H1 (cell line): ENCODE data around the gene WDR35. TPM values are rescaled to one million over a fixed set of nuclear protein-coding genes. Genes with fewer than 3 reads are reported as not detected.

Experiments used
- CTCF ChIA-PET: fragments of 300-600 bp; sonication (Branson Sonifier 250); formaldehyde crosslinking; loops from one replicate; lab custom pipeline; 2021; ENCODE audit not compliant: partially characterized antibody; lab: Charles Lee
- POLR2A ChIA-PET: fragments of 300-600 bp; sonication (Branson Sonifier 250); formaldehyde crosslinking; loops from one replicate; lab custom pipeline; 2021; ENCODE audit warnings: inconsistent platforms; ENCODE audit not compliant: partially characterized antibody; lab: Charles Lee
- DNase-seq, 2 experiments: peaks; one replicate each; pipeline versions ENCODE4 v3.0.0 to v3.0.0-alpha.2; 2010 to 2022; ENCODE audit warnings: low spot score in 2 of 2, low read depth in 1 of 2, mixed read lengths in 1 of 2
- FAIRE-seq: peaks from 2 replicates; lab custom pipeline; 2011; peaks lifted over from hg19 to GRCh38; lab: Jason Lieb, UNC
- H2AFZ ChIP-seq: 2 replicates; pipeline ENCODE4 v1.8.1; 2012; ENCODE audit warnings: low read length, inconsistent platforms
- H2AK5ac ChIP-seq: 2 replicates; pipeline ENCODE4 v1.6.1; 2013; ENCODE audit warnings: low read depth, low read length
- H2BK120ac ChIP-seq: replicated peaks from 2 replicates; pipeline ENCODE3; 2013; ENCODE audit warnings: low read depth, low read length, inconsistent platforms
- H2BK12ac ChIP-seq: 2 replicates; pipeline ENCODE4 v1.6.1; 2013; ENCODE audit warnings: low read depth, low read length
- H2BK15ac ChIP-seq: 2 replicates; pipeline ENCODE4 v1.6.1; 2013; ENCODE audit warnings: low read length
- H2BK20ac ChIP-seq: 2 replicates; pipeline ENCODE4 v1.6.1; 2013; ENCODE audit warnings: low read length
- H2BK5ac ChIP-seq: 2 replicates; pipeline ENCODE4 v1.6.1; 2013; ENCODE audit warnings: low read depth, low read length
- H3K14ac ChIP-seq: 2 replicates; pipeline ENCODE4 v1.6.1; 2013; ENCODE audit warnings: inconsistent platforms; ENCODE audit not compliant: insufficient read length
- H3K18ac ChIP-seq: 2 replicates; pipeline ENCODE4 v1.6.1; 2013; ENCODE audit warnings: low read length; ENCODE audit errors: extremely low read depth
- H3K23ac ChIP-seq: 2 replicates; pipeline ENCODE4 v1.6.1; 2013; ENCODE audit warnings: inconsistent platforms; ENCODE audit not compliant: insufficient read length
- H3K23me2 ChIP-seq: 2 replicates; pipeline ENCODE4 v1.6.1; 2013; ENCODE audit warnings: low read depth, low read length
- H3K27ac ChIP-seq: 2 replicates; pipeline ENCODE4 v1.6.1; 2011; ENCODE audit warnings: low read depth, low read length, inconsistent platforms
- H3K27me3 ChIP-seq, 4 experiments: replicated peaks in 1 of 4; 1 replicate in 1 of 4; 2 replicates in 3 of 4; pipeline versions ENCODE4 v1.6.1 to v1.8.1; 2011 to 2013; ENCODE audit warnings: low read length in 3 of 4, mild to moderate bottlenecking in 3 of 4, inconsistent platforms in 2 of 4, mixed read lengths in 2 of 4, moderate library complexity in 1 of 4; ENCODE audit not compliant: control insufficient read depth in 3 of 4, insufficient read depth in 3 of 4; ENCODE audit errors: extremely low read depth in 1 of 4
- H3K36me3 ChIP-seq, 4 experiments: 2 replicates each; pipeline versions ENCODE4 v1.6.1 to v1.8.1; 2011 to 2013; ENCODE audit warnings: mild to moderate bottlenecking in 4 of 4, low read length in 3 of 4, moderate library complexity in 2 of 4, control low read depth in 1 of 4, inconsistent platforms in 1 of 4; ENCODE audit not compliant: insufficient read depth in 4 of 4, control insufficient read depth in 2 of 4
- H3K4ac ChIP-seq: replicated peaks from 2 replicates; pipeline ENCODE3; 2013; ENCODE audit warnings: low read length, low read depth, mixed read lengths, inconsistent platforms; ENCODE audit not compliant: insufficient read length
- H3K4me1 ChIP-seq, 4 experiments: replicated peaks in 1 of 4; 1 replicate in 1 of 4; 2 replicates in 3 of 4; pipeline versions ENCODE4 v1.6.1 to v1.8.1; 2011 to 2013; ENCODE audit warnings: low read length in 3 of 4, inconsistent platforms in 2 of 4, mixed read lengths in 1 of 4; ENCODE audit not compliant: insufficient read depth in 4 of 4, control insufficient read depth in 3 of 4
- H3K4me2 ChIP-seq, 2 experiments: 2 replicates each; pipeline versions ENCODE4 v1.6.1 to v1.8.1; 2011 to 2013; ENCODE audit warnings: low read depth in 2 of 2, low read length in 2 of 2, control low read depth in 1 of 2, inconsistent platforms in 1 of 2, mild to moderate bottlenecking in 1 of 2; ENCODE audit not compliant: insufficient read depth in 1 of 2
- H3K4me3 ChIP-seq, 4 experiments: fragments of 200-600, 300-600 bp in 1 of 4; sonication (generic), shearing (Covaris generic), sonication (Bioruptor Twin) in 1 of 4; 2 replicates each; pipeline versions ENCODE4 v1.5.1 to v1.8.1; 2011 to 2016; ENCODE audit warnings: low read length in 4 of 4, low read depth in 3 of 4, control low read depth in 2 of 4, inconsistent platforms in 2 of 4, mild to moderate bottlenecking in 2 of 4, mixed read lengths in 1 of 4, moderate library complexity in 1 of 4; ENCODE audit not compliant: insufficient read depth in 2 of 4; ENCODE audit errors: extremely low read depth in 1 of 4
- H3K56ac ChIP-seq: replicated peaks from 2 replicates; pipeline ENCODE3; 2013; ENCODE audit warnings: low read depth, mild to moderate bottlenecking, mixed read lengths, low read length, inconsistent platforms; ENCODE audit not compliant: insufficient read length
- H3K79me1 ChIP-seq: 2 replicates; pipeline ENCODE4 v1.6.1; 2013; ENCODE audit warnings: low read depth, low read length, control low read depth
- H3K79me2 ChIP-seq, 2 experiments: 2 replicates each; pipeline versions ENCODE4 v1.6.1 to v1.8.1; 2012 to 2013; ENCODE audit warnings: low read length in 2 of 2, mild to moderate bottlenecking in 2 of 2, inconsistent platforms in 1 of 2; ENCODE audit not compliant: insufficient read depth in 2 of 2, control insufficient read depth in 1 of 2
- H3K9ac ChIP-seq, 4 experiments: replicated peaks in 1 of 4; 1 replicate in 1 of 4; 2 replicates in 3 of 4; pipeline versions ENCODE4 v1.6.1 to v1.8.1; 2011 to 2013; ENCODE audit warnings: low read depth in 3 of 4, low read length in 3 of 4, control low read depth in 2 of 4, mild to moderate bottlenecking in 2 of 4, moderate library complexity in 2 of 4, inconsistent platforms in 1 of 4; ENCODE audit errors: extremely low read depth in 1 of 4
- H3K9me3 ChIP-seq, 2 experiments: 2 replicates each; pipeline versions ENCODE4 v1.6.1 to v1.8.1; 2012 to 2013; ENCODE audit warnings: mild to moderate bottlenecking in 2 of 2, moderate library complexity in 2 of 2, control low read depth in 1 of 2, inconsistent platforms in 1 of 2, low read depth in 1 of 2, low read length in 1 of 2, mixed read lengths in 1 of 2; ENCODE audit not compliant: insufficient read depth in 2 of 2
- H4K20me1 ChIP-seq, 2 experiments: replicated peaks in 1 of 2; 2 replicates each; pipeline versions ENCODE3 to v1.8.1; 2011 to 2013; ENCODE audit warnings: inconsistent platforms in 2 of 2, low read length in 2 of 2, mild to moderate bottlenecking in 1 of 2; ENCODE audit not compliant: insufficient read depth in 2 of 2, control insufficient read depth in 1 of 2
- H4K5ac ChIP-seq: 2 replicates; pipeline ENCODE4 v1.6.1; 2013; ENCODE audit warnings: low read length, low read depth, mixed read lengths, inconsistent platforms; ENCODE audit not compliant: insufficient read length
- H4K8ac ChIP-seq: 2 replicates; pipeline ENCODE4 v1.8.0; 2013; ENCODE audit warnings: mild to moderate bottlenecking, moderate library complexity, low read length, inconsistent platforms; ENCODE audit not compliant: insufficient read depth; ENCODE audit errors: extremely low read depth
- H4K91ac ChIP-seq: replicated peaks from 2 replicates; pipeline ENCODE3; 2013; ENCODE audit warnings: low read length, mixed read lengths, inconsistent platforms; ENCODE audit not compliant: insufficient read length
- ASH2L ChIP-seq: fragments of 200-600, 300-600 bp; sonication (generic); IDR thresholded peaks from one replicate; pipeline ENCODE4 v1.7.1; 2017; ENCODE audit warnings: low read length
- ATF2 ChIP-seq: IDR thresholded peaks from 2 replicates; pipeline ENCODE4 v1.6.1; 2012; ENCODE audit warnings: low read length, inconsistent platforms
- BACH1 ChIP-seq: IDR thresholded peaks from 2 replicates; pipeline ENCODE4 v1.6.1; 2012; ENCODE audit warnings: low read length, improper control_type of control experiment
- CHD2 ChIP-seq: IDR thresholded peaks from 2 replicates; pipeline ENCODE4 v1.6.1; 2012; ENCODE audit warnings: low read length, improper control_type of control experiment
- EP300 ChIP-seq, 2 experiments: IDR thresholded peaks; 1 replicate in 1 of 2; 2 replicates in 1 of 2; pipeline ENCODE4 v1.6.1; 2011 to 2012; ENCODE audit warnings: low read depth in 2 of 2, low read length in 2 of 2, mild to moderate bottlenecking in 2 of 2, borderline replicate concordance in 1 of 2, inconsistent platforms in 1 of 2, moderate library complexity in 1 of 2
- GABPA ChIP-seq: IDR thresholded peaks from 2 replicates; pipeline ENCODE4 v1.6.1; 2011; ENCODE audit warnings: mild to moderate bottlenecking, low read length, moderate library complexity, borderline replicate concordance; ENCODE audit not compliant: insufficient read depth
- KDM1A ChIP-seq: fragments of 200-600, 300-600 bp; sonication (generic); IDR thresholded peaks from 2 replicates; pipeline ENCODE4 v1.7.1; 2016; ENCODE audit warnings: mild to moderate bottlenecking, low read length, borderline replicate concordance
- KDM5A ChIP-seq: fragments of 200-600 bp; IDR thresholded peaks from 2 replicates; pipeline ENCODE4 v1.7.1; 2012; ENCODE audit warnings: mild to moderate bottlenecking, low read length, inconsistent platforms, mixed read lengths
- PHF8 ChIP-seq: fragments of 200-600 bp; sonication (generic); conservative IDR thresholded peaks from 2 replicates; pipeline ENCODE4 v1.7.1; 2012; ENCODE audit warnings: low read depth, mild to moderate bottlenecking, inconsistent platforms, low read length, moderate library complexity
- POLR2AphosphoS5 ChIP-seq: IDR thresholded peaks from 2 replicates; pipeline ENCODE4 v1.6.1; 2011; ENCODE audit warnings: low read depth, low read length
- RBBP5 ChIP-seq: IDR thresholded peaks from 2 replicates; pipeline ENCODE4 v1.7.1; 2012; ENCODE audit warnings: low read depth, mild to moderate bottlenecking, inconsistent platforms, low read length, moderate library complexity, borderline replicate concordance
- RFX5 ChIP-seq: IDR thresholded peaks from 2 replicates; pipeline ENCODE4 v1.6.1; 2011; ENCODE audit warnings: low read depth, low read length, improper control_type of control experiment, borderline replicate concordance
- SRF ChIP-seq: IDR thresholded peaks from 2 replicates; pipeline ENCODE4 v1.6.1; 2011; ENCODE audit warnings: mild to moderate bottlenecking, low read depth, low read length, moderate library complexity
- WGBS, 2 experiments: shearing (Covaris generic) in 1 of 2; methylation state at CpG; one replicate each; pipeline versions ENCODE4 v1.1.6 to v1.1.7; 2013 to 2015; ENCODE audit warnings: low lambda C conversion rate in 2 of 2, mixed read lengths in 2 of 2, inconsistent platforms in 1 of 2, low coverage in 1 of 2, missing lambda C conversion rate in 1 of 2; ENCODE audit not compliant: insufficient replicate concordance in 2 of 2, insufficient coverage in 1 of 2, insufficient read length in 1 of 2; ENCODE audit errors: extremely low coverage in 1 of 2, missing lambda C conversion rate in 1 of 2; 5-methylcytosine and 5-hydroxymethylcytosine counted together
- polyA plus RNA-seq, 7 experiments: library from polyadenylated mRNA; depleted of rRNA in 3 of 7; stranded (reverse) in 5 of 7; unstranded in 2 of 7; fragments of >200 nt in 5 of 7; fragments of 200-250 nt in 2 of 7; gene quantifications; 1 replicate in 5 of 7; 2 replicates in 1 of 7; 4 replicates in 1 of 7; pipeline versions ENCODE4 v1.2.1 to v1.2.3, GENCODE V29; 2011 to 2013; ENCODE audit warnings: missing spikeins in 2 of 7, mixed read lengths in 2 of 7
- total RNA-seq: library from RNA; stranded (reverse); fragmentation: NEBNext Ultra II Directional; extraction: Animal tissue kit (Norgen Biotek cat#: 25700); gene quantifications from 2 replicates; pipeline ENCODE4 v1.2.1, GENCODE V29; 2021

The WDR35 gene
- total and polyA plus RNA-seq, 2 of the 8 experiments (the other 6 are each of a cell fraction or from before 2014, with no cell fraction given) = 9.0 to 25.5 TPM

GRCh38 chr2:20008703-20009102 is 18.8 kb upstream of the WDR35 start:
- Histone ChIP-seq H3K4me3 (no peak overlapping the region), H2BK120ac (no peak overlapping the region), H3K4ac (no peak overlapping the region), H4K5ac (no peak overlapping the region), H3K9me3 (no peaks in the 10 kb centered on the region), H3K23ac (no peak overlapping the region), H3K79me1 (no peaks in the 10 kb centered on the region), H4K20me1 (no peaks in the 10 kb centered on the region), H3K56ac (no peak overlapping the region), H3K27me3 (peaks cover 0 to 21% (median 14%) of the 10 kb centered on the region in 4 experiments; a peak in 6 of 7 replicates), H2BK15ac (no peak overlapping the region), H2AFZ (no peak overlapping the region), H3K14ac (no peak overlapping the region), H3K4me1 (peaks cover 0 to 10% (median 7%) of the 10 kb centered on the region in 4 experiments; a peak in 3 of 7 replicates), H3K27ac (no peak overlapping the region), H3K18ac (no peak overlapping the region), H2AK5ac (no peak overlapping the region), H3K79me2 (no peaks in the 10 kb centered on the region), H2BK20ac (no peak overlapping the region), H3K23me2 (peaks cover 9% of the 10 kb centered on the region; the same call in 1 of the 2 replicates), H3K36me3 (no peaks in the 10 kb centered on the region), H3K4me2 (no peak overlapping the region), H4K91ac (no peak overlapping the region), H3K9ac (no peak overlapping the region), H4K8ac (no peak overlapping the region), H2BK12ac (no peak overlapping the region), H2BK5ac (no peak overlapping the region)
- 84% methylated on average over 5 of the region's 5 CpGs; no CpG with 5 or more reads in 1 of the 2 experiments for WGBS, 2 experiments
- ChIA-PET CTCF (interaction anchor here (1.1 to 9.4 kb wide), 2 partner anchors 84 to 143 kb away, joined by 3 to 125 read pairs; no protein-coding TSS in a partner anchor), POLR2A (no interaction called here)
- DNase-seq (no peak), FAIRE-seq (no peak)
- TF ChIP-seq EP300 (IDR thresholded peaks at IDR 0.05; ENCODE audit: borderline replicate concordance in 1 of 2, low read depth in 2 of 2, low read length in 2 of 2) (no peak), RBBP5 (no peak), SRF (no peak), POLR2AphosphoS5 (no peak), KDM5A (no peak), KDM1A (no peak), CHD2 (no peak), RFX5 (no peak), GABPA (no peak), PHF8 (no peak), ATF2 (no peak), BACH1 (no peak), ASH2L (no peak)
